Inflammatory macrophage (primary cell): ENCODE results near the gene SEPTIN12.
"Not testable (repeated sequence)": the region's sequence is repeated elsewhere in the genome, so short reads cannot be mapped to it uniquely, and the experiment has no call there.

Source experiments
- DNase-seq, 2 donors: peaks; one replicate each; pipeline ENCODE4 v3.0.0-alpha.2; 2020 to 2022

SEPTIN12 gene

DNA sequence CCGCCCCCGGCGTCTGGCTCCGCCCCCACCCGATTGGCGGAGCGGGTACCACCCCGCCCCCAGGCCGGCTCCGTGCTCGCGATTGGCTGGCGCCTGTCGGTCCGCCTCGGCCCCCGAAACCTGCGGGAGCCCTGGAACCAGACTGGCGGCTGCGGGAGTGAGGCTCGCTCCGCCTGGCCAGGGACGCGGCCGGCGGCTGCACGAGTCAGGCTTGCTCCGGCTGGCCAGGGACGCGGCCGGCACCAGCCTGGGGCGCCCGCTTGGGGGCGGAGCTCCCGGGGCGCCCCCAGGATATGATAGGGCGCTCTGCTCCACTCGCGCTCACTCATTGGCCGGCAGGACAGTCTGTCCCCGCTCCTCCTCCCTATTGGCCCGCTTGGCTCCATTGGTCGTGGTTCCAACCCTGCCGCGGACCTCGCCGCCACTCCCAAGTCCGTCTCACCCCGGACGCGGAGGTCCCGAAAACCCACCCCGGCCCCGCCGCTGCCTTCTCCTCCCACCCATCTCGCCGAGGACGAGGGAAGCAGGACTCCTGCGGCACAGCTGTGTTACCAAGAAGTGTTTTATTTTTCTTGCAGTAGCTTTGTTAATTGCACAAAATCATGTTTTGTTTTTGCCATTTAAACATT, 14.6 kb upstream of the SEPTIN12 start:
- peak; percentile 94 to 95 for DNase-seq

DNA sequence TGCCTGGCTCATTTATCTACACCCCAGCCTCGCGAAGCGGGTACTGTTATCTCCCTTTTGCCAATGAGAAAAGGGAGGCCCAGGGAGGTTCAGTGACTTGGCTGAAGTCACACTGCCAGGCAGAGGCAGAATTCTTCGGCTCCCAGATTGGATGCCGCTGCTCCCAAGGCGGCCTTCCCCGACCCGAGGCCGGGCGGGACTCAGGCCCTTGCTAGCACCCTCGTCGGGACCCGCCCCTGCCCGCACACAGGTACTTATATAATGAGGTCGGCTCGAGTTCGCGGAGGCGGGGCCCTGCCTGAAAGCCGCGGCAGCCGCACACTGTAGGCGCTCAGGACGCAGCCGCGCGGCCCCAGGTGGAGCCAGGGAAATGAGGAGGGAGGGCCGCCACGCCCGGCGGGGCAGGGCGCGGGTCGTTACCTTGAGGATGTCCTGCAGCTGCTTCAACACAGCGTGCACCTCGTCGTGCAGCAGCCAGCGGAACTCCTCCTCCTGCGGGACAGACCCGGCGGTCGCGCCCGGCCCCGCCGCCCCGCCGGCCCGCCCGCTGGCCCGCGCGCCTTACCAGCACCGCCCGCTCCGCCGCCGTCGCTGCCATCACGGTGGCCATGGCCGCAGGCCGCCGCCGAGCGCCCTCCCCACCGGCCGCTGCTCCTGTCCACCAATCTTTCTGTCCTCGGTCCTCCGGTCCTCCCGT, 14.0 kb upstream of the SEPTIN12 start, which contains the start of gene ROGDI:
Gene ROGDI (minus strand): TSS at position 672 of the 697 bp plus-strand sequence. CDS start 62 bp downstream, at position 610.
- DNase-seq: peak; percentile 21 to 33

DNA sequence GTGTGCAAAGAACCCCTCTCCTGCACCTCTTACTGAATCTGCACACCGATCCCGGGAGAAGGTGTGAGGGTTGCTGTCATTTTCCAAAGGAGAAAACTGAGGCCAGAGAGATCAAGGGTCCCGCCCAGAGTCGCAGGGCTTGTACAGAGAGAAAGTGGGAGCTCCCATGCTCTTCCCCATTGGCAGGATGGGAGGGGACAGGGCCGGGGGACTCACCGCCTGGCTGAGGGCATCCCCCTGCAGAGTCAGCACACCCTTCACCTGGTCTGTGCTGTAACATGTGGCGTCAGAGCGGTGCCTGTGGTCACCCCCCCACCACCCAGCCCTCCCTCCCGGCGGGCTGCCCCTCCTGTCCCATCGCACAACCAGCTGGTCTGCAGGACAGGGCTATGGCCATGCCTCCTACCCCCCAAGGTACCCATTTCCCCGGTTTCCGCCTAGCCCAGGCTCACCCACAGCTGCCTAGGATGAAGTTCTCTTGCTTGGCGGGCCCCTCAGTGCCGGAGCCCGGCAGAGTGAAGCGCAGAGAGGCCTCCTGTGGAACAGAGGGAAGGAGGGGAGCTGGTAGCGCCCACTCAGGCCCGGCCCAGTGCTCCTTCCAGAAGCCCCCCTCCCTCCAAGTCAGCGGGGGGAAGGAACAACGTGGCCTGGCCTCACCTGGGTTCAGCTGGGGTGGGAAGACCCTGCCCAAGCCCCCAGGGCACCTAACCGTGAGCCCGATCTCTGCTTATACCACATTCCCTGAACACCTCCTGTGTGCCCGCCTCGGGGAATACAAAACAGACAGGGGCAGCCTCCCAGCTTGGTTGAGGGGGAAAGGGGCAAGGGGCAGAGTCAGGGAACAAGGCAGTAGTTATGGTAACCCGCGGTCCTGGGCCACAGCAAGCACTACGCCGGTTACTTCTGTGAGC, 13.2 kb upstream of the SEPTIN12 start:
- no peak for DNase-seq

DNA sequence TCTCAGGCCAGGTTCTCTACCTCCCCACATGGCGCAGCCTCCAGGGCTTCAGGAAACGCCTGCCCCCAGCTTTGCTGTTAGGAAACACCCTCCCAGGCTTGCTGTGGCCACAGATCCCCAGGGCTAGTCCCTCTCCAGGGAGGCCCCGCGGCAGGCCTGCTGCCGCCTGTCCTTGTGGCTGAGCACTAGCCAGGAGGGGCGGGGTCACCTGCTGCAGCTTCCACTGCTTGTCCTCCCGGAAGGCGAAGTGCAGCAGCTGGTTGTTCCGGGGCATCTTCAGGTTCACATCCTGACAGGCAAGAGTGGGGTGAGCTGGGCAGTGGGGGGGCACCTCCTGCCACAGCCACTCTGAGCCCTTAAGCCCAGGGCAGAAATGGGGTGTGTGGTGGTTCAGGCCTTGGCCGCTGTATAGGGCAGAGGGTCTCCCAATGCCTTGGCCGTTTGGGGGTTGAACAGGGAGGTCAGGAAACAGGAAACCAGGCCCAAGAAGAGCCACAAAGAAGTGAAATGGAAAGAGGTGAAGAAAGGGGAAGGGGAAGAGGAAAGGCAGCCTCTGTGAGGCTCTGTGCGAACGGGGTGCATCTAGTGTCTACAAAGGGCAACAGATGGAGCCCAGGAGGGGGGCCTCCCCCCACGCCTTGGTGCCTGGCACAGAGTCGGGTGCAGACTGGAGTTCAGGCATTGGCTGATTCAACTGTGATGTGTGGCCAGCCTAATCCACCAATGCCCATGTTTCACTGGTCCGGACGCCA, 12.3 kb upstream of the SEPTIN12 start:
- DNase-seq: peak; percentile 32 to 46

DNA sequence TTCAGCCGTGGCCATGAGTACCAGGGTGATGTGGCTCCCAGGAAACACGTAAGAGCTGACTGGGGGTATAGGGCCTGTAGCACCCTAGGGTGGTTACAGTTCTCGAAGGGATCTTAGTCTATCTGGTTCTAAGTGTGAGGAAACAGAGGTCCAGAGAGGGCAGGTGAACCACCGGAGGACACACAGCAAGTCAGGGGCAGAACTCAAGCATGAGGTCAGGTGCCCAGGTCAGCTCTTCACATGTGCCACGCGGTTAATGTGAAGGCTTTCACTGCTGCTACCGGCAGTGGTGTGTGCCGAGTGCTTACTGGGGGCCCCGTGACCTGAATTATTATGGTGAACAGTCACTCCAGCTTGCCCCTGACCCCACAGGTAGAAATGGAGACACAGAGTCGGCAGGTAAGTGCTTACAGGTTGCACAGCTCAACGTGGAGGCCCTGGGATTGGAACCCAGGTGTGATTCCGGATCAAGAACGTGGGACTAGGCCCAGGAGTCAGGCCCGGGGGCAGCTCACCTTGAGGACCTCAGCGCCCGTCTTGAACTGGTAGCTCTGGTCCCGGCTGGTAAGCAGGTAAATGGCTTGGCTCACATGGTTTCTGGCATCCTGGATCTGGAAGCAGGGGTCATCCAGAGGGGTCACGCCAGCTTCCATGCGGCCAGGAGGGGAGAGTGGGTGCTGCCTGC, 11.2 kb upstream of the SEPTIN12 start:
- no peak for DNase-seq

DNA sequence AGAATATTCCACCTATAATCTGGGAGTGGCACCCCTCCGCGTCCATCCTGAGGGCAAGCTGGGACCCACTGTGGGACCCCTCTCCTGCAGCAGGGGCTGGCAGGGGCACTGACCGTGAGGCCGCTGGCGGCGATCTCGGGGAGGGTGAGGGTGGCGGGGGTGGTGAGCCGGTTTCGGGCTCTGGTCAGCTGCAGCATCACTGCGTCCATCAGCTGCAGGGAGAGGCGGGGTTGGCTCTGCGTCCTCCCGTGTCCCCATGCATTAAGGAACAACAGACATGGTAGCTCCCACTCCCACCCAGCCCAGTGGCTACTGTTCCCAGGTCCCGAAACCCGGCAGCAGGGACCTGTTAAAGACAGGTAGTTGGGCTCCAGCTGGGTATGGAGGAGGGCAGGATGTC, 10.3 kb upstream of the SEPTIN12 start:
- no peak for DNase-seq

DNA sequence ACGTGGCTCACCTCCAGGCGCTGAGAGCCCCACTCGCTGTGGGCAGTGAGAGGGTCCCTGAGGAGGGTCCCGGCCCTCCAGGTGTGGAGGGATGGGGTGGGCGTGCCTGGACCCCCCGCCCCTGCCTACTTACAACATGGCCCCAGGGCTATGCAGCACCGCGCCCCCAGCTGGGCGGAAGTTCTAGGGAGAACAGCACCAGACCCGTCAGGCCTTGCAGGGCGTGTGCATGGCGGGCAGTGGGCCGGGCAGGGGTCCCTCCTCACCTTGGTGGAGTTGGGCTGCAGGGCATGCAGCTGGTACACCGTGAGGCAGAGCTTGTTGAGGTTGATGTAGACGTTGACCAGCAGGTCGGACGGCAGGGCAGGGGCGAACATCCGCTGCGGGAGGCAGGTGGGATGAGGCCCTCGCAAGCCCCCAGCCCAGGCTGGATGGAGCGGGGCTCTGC, 9.7 kb upstream of the SEPTIN12 start:
- no peak for DNase-seq

DNA sequence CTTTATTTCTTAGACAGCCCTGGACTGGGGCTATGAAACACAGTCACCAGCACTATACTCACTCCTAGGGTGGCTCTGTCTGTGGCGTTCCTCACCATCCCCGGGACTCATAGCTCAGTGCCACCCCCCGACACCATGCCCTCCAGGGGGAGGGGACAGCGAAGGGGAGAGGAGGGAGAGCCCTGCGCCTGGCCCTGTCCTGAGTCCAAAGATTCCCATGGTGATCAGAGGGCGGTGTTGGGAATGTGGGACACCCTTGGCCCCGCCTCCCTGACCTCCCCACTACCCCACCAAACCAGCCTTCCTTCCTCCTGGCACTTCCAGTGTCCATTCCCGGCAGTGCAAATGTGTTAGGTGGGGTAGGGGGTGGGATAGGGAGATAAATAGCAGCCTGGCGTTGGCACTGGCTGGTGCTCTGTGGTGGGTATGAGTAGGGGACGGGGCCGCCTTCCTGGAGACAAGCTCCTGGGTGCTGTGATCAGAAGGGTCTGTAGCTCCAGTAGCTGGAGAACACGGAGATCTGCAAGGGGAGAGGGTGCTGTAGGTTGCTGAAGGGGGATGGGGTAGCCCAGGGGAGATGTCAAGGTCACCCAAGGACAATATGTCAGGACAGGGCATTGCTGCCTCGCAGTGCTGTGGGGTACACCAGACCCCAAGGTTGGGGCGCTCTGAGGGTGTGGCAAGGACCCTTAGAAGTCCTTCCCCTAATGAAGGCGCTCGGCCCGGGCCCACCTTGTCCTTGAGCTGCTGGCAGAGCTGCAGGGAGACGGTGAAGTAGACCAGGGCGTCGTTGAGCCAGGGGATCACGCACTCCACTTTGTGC, 9.0 kb upstream of the SEPTIN12 start:
- DNase-seq: no peak

DNA sequence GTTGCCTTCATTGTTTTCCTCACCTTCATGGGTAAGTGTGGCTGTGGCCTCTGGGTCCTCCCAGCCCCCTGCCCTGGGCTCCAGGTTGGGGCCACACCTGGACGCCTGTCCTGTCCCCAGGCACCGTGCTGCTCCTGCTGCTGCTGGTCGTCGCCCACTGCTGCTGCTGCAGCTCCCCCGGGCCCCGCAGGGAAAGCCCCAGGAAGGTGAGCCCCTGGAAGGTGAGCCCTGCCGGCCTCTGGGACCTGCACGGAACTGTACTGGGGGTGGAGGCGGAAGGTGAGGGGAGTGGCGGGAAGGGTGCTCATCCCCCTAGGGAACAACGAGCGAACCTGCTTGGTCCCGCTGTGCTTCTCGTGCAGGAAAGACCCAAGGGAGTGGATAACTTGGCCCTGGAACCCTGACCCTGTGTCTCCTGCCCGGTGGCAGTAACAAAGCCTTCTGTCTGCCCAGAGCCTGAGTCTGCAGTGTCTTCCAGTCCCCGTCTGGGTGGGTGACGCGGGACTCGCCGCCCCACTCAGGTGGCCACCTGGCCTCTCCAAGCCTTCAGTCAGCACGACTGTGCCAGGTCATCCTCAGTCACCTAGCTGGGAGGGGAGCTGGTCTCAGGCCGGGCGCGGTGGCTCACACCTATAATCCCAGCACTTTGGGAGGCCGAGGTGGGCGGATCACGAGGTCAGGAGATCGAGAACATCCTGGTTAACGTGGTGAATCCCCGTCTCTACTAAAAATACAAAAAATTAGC, 7.9 kb upstream of the SEPTIN12 start:
- no peak for DNase-seq

DNA sequence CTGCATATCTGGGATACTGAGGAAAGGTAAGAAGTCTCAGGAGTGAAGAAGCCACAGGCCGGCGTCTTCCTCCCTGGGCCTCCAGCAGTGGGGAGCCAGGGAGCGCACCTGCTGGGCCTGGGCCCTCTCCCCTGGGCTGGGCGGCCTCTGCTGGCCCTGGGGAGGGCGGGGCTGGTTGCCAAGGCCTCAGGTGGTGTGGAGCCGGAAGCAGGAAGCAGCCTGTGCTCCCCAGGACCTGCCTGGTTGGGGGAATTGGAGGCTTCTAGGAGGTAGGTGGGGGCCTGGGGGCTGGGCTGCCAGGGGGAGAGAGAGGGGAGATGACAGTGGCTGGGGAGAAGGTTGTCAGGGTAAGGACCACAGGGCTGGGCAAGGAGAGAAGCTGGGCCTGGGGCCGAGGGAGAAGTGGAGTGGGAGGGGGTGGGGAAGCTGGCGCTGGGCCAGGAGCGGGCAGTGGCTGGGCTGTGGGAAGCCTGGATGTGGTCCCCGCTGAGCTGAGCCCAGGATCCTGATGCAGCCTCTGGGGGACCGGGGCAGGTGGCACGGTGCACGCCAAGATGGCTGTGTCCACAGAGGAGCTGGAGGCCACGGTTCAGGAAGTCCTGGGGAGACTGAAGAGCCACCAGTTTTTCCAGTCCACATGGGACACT, 7.2 kb upstream of the SEPTIN12 start, which contains the start of gene SMIM22:
Gene SMIM22 (plus strand): TSS at position 189 of the 647 bp plus-strand sequence. CDS start 366 bp downstream, at position 555.
- no peak for DNase-seq

DNA sequence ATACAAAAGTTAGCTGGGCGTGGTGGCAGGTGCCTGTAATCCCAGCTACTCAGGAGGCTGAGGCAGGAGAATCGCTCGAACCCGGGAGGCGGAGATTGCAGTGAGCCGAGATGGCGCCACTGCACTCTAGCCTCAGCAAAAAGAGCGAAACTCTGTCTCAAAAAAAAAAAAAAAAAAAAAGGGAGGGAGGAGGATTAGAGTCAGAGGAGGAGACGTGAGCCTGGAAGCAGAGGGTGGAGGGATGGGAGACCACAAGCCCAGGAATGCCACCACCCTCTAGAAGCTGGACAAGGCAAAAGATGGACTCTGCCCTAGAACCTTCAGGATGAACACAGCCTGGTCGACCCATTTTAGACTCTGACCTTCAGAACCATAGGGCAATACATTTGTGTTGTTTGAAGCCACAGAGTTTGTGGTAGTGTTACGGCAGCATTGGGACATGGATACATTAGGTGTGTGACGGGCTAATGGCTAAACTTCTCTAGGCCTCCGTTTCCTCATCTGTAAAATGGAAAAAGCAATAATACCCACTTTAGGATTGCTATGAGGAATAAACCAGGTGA, 4.9 kb upstream of the SEPTIN12 start:
- no peak for DNase-seq

DNA sequence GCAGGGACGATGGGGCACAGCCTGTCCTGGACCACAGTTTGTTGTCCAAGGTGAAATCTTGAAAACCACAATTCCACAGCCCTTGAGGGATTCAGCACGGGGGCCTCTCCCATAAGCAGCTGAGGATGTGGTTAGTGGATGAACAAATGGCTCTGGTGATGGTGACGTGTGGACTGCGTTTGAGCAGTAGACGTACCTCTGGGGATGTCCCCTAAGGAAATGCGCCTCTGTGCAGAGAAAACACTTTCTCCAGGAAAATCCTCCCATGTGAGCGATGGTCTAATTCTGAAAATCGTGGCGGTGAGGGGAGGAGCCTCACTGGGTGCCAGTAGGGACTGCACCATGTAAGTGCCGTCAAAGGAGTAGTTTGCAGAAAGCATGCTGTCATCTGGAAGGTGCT, 2.7 kb upstream of the SEPTIN12 start:
- no peak for DNase-seq

DNA sequence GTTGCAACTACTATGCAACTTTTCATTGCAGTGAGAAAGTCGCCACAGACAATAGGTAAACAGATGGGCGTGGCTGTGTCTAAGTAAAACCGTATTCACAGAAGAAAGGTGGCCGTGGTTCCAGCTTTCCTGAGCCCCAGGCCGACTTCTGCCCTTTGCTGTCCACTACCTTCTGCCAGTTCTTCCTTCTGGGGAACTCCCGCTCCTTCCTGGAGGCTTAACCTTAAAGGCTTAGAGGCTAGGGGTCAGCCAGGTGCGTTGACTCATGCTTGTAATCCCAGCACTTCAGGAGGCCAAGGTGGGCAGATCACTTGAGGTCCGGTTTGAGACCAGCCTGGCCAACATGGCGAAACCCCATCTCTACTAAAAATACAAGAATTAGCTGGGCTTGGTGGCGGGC, 2.1 kb upstream of the SEPTIN12 start:
- no peak for DNase-seq

DNA sequence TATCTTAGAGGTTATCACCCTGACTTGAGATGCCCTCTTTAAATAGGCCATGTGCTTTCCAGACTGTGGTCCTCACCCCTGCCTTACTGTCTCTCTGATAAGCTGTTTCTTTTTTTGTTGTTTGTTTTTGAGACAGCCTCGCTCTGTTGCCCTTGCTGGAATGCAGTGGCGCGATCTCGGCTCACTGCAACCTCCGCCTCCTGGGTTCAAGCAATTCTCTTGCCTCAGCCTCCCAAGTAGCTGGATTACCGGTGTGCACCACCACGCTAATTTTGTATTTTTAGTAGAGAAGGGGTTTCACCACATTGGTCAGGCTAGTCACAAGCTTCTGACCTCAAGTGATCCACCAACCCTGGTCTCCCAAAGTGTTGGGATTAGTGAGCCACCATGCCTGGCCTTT, 765 bp upstream of the SEPTIN12 start:
- DNase-seq: no peak

DNA sequence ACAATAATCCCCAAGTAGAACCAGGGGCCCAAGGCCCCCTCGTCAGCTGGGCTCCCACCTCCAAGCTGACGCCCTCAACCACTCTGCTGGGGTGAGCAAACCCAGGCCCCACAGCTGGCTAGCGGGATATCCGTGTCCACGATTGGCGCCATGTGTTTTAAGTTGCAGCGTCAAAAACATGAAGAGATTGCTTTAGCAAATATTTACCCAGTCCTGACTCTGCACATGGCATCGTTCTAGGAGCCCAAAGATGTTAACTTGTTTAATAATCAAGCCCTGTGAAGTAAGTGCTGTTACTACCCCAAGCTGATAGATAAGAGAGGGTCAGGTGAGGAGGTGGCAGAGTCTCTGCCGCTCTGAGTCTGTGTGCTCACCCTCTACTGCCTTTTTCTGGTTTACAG, 344 bp upstream of the SEPTIN12 start:
- DNase-seq: no peak

DNA sequence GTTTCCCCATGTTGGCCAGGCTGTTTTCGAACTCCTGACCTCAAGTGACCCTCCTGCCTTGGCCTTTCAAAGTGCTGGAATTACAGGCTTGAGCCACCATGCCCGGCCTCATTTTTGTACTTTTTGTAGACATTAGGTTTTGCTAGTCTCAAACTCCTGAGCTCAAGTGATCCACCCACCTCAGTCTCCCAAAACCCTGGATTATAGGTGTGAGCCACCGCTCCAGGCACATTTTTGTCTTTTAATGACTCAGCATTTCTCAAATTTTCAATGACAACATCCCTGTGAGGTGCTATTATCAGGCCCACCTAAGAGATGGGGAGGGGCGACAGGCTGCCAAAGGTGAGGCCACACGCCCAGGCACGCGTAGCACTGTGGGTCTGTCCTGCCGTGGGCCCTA, 1.1 kb downstream of the SEPTIN12 start:
- no peak for DNase-seq

DNA sequence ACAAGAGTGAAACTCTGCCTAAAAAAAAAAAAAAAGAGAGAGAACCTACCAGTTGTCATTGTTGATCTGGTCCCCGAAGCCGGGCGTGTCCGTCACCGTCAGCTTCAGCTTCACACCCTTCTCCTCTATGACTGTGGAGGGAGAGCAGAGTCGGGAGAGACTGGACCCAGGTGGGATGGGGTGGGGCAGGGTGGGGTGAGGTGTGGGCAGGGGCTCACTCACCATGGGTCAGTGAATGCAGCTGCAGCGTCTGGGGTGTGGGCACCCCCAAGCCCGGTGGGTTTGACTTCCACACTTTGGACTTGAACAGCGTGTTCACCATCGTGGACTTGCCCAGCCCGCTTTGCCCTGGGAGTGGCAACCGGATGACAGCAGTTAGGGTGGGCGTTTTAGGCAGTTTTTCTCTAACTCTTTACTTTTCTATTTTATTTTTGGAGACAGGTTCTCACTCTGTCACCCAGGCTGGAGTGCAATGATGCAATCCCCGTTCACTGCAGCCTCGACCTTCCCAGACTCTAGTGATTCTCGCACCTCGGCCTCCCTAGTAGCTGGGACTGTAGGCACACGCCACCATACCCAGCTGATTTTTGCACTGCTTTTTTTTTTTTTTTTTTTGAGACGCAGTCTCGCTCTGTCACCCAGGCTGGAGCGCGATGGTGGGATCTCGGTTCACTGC, 2.2 kb downstream of the SEPTIN12 start:
- DNase-seq: no peak

DNA sequence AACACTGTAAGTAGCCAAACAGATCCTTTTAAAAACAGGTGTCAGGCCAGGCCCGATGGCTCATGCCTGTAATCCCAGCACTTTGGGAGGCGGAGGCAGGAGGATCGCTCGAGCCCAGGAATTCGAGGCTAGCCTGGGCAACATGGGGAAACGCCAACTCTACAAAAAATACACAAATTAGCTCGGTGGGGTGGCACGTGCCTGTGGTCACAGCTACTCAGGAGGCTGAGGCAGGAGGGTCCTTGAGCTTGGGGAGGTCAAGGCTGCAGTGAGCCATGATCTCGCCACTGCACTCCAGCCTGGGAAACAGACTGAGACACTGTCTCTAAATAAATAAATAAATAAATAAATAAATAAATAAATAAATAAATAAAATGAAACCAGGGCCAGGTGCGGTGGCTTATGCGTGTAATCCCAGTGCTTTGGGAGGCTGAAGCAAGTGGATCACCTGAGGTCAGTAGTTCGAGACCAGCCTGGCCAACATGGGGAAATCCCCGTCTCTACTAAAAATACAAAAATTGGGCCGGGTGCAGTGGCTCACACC, 3.6 kb downstream of the SEPTIN12 start:
- DNase-seq: not testable (repeated sequence)
